ENCODE results near the gene G6PC2. TPM values are rescaled to one million over a fixed set of nuclear protein-coding genes. Genes with fewer than 3 reads are reported as not detected.

The G6PC2 gene
- total and polyA plus RNA-seq, 2 of the 8 experiments (the other 6 are each of a cell fraction or from before 2014, with no cell fraction given): not detected

GRCh38 chr2:168853471-168853870 is 47.6 kb upstream of the G6PC2 start:
- H3K23ac ChIP-seq (ENCODE audit: insufficient read length): no peak overlapping the region
- H3K4me1 ChIP-seq (replicated peaks in 1 of 4; ENCODE audit: control insufficient read depth in 3 of 4, insufficient read depth in 4 of 4, low read length in 3 of 4): peaks cover 0 to 5% (median 0%) of the 10 kb centered on the region in 4 experiments; a peak in 1 of 7 replicates
- no peaks in the 10 kb centered on the region for H3K79me1 ChIP-seq (ENCODE audit: low read depth, low read length)
- no peak overlapping the region for H4K91ac ChIP-seq (replicated peaks; ENCODE audit: insufficient read length, low read length)
- no peak overlapping the region for H2BK20ac ChIP-seq (ENCODE audit: low read length)
- no peak overlapping the region for H3K18ac ChIP-seq (ENCODE audit: extremely low read depth, low read length)
- WGBS, 2 experiments (ENCODE audit: extremely low coverage in 1 of 2, insufficient coverage in 1 of 2, insufficient read length in 1 of 2, insufficient replicate concordance in 2 of 2, low coverage in 1 of 2, low lambda C conversion rate in 2 of 2, missing lambda C conversion rate in 1 of 2): 95% methylated on average over 1 of the region's 1 CpG; no CpG with 5 or more reads in 1 of the 2 experiments
- H4K8ac ChIP-seq (ENCODE audit: extremely low read depth, insufficient read depth, low read length): no peak overlapping the region
- H3K4me2 ChIP-seq (ENCODE audit: insufficient read depth in 1 of 2, low read depth in 2 of 2, low read length in 2 of 2): no peak overlapping the region
- no peak overlapping the region for H2AK5ac ChIP-seq (ENCODE audit: low read depth, low read length)
- H3K36me3 ChIP-seq (ENCODE audit: control insufficient read depth in 2 of 4, insufficient read depth in 4 of 4, low read length in 3 of 4): no peaks in the 10 kb centered on the region; a peak in 1 of 8 replicates
- no peak overlapping the region for H2BK15ac ChIP-seq (ENCODE audit: low read length)
- no peak overlapping the region for H2AFZ ChIP-seq (ENCODE audit: low read length)
- H4K5ac ChIP-seq (ENCODE audit: insufficient read length, low read depth, low read length): no peak overlapping the region
- ChIA-PET POLR2A (ENCODE audit: partially characterized antibody) (no interaction called here), CTCF (ENCODE audit: partially characterized antibody) (interaction anchor here (0.6 to 1.3 kb wide), 2 partner anchors 9 to 358 kb away, joined by 4 read pairs; no protein-coding TSS in a partner anchor)
- no peak overlapping the region for H3K56ac ChIP-seq (replicated peaks; ENCODE audit: insufficient read length, low read depth, low read length)
- H3K27me3 ChIP-seq (replicated peaks in 1 of 4; ENCODE audit: control insufficient read depth in 3 of 4, extremely low read depth in 1 of 4, insufficient read depth in 3 of 4, low read length in 3 of 4): no peaks in the 10 kb centered on the region
- H3K9ac ChIP-seq (replicated peaks in 1 of 4; ENCODE audit: extremely low read depth in 1 of 4, low read depth in 3 of 4, low read length in 3 of 4): no peak overlapping the region
- no peak overlapping the region for H3K27ac ChIP-seq (ENCODE audit: low read depth, low read length)
- H3K14ac ChIP-seq (ENCODE audit: insufficient read length): no peak overlapping the region
- no peaks in the 10 kb centered on the region for H4K20me1 ChIP-seq (replicated peaks in 1 of 2; ENCODE audit: control insufficient read depth in 1 of 2, insufficient read depth in 2 of 2, low read length in 2 of 2)
- H2BK5ac ChIP-seq (ENCODE audit: low read depth, low read length): no peak overlapping the region
- H3K23me2 ChIP-seq (ENCODE audit: low read depth, low read length): no peaks in the 10 kb centered on the region
- no peaks in the 10 kb centered on the region for H3K79me2 ChIP-seq (ENCODE audit: control insufficient read depth in 1 of 2, insufficient read depth in 2 of 2, low read length in 2 of 2)
- H3K9me3 ChIP-seq (ENCODE audit: insufficient read depth in 2 of 2, low read depth in 1 of 2, low read length in 1 of 2): no peaks in the 10 kb centered on the region
- no peak overlapping the region for H3K4ac ChIP-seq (replicated peaks; ENCODE audit: insufficient read length, low read depth, low read length)
- FAIRE-seq (no peak), DNase-seq (ENCODE audit: low read depth in 1 of 2, low spot score in 2 of 2) (no peak)
- H2BK12ac ChIP-seq (ENCODE audit: low read depth, low read length): no peak overlapping the region
- H2BK120ac ChIP-seq (replicated peaks; ENCODE audit: low read depth, low read length): no peak overlapping the region
- no peak overlapping the region for H3K4me3 ChIP-seq (ENCODE audit: extremely low read depth in 1 of 4, insufficient read depth in 2 of 4, low read depth in 3 of 4, low read length in 4 of 4)
- TF ChIP-seq ZNF274 (IDR thresholded peaks at IDR 0.05; ENCODE audit: borderline replicate concordance, extremely low read depth, low read length) (no peak), CHD2 (IDR thresholded peaks at IDR 0.05; ENCODE audit: low read length) (no peak), CTBP2 (IDR thresholded peaks at IDR 0.05; ENCODE audit: borderline replicate concordance, insufficient read depth, insufficient read length, low read length) (no peak)
